Stimulated activated CD8-positive, alpha-beta memory T cell treated with anti-CD3 and anti-CD28 coated beads, Interleukin-15, amount 100 ng/mL, for 48 hours (primary cell): ENCODE results near the gene TTC28.

Source experiments
- DNase-seq, 2 donors: peaks; one replicate each; pipeline ENCODE4 v3.0.0-alpha.2; 2020; ENCODE audit warnings: low read depth in 2 of 2

The TTC28 gene

DNA sequence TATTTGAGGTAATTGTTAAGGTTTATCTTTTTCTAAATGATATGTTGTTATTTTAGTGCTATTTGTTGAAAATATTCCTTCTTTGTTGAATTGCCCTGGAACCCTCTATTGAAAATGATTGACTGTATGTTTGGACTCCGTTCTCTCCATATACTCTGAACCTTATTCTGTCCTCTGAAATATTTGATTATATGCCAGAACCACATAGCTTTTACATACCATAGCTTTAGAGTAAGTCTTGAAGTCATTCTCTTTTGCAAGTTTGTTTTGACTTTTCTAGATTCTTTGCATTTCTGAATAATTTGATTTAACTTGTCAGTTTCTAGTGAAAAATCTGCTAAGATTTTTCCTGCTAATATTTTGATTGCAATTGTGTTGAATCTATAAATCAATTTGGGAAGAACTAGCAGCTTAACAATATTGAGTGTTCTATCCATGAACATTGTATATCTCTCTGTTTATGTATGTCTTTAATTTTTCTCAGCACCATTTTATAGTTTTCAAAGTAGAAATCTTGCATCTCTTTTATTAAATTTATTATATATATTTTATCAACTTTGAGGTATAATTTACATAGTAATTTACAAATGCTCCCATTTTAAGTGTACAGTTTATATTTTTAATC, 708.9 kb downstream of the TTC28 start:
- no peak for DNase-seq

DNA sequence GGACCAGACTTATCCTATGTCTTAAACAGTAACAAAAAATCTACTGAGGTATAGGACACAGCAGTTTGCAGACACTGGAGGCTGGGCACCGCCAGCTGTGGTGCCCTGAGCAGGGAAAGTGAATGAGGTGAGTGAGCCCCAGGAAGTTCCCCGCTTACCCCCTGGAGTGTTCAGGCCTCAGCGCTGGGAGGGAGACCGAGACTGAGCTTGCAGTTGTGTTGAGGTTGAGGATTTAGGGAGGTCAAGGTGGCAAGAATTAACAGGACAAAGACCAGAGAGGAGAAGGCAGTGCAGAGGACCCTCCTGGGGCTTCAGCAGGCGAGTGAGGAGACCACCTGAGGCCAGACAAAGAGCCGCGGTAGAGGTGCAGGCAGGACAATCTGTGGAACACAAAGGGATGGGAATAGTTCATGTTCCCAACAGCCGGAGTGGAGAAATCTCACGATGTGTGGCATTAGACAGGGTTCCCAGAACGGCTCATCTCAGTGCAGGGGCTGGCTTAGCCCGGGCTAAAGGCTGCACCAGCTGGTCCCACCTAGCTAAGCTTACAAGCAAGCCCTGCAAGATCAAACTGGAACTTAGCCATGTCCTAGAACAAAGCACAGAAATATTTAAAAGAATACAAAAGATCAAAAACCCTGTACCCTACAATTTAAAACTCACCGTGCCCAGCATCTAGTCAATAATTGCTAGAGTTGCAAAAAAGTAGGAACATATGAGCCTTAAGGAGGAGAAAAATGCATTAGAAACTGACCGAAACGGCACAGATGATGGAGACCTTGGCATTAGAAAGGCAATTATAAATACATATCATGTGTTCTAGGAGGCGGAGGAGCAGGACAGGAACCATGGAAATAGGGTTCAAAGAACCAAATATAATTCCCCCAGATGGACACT, 713.2 kb downstream of the TTC28 start:
- no peak for DNase-seq

DNA sequence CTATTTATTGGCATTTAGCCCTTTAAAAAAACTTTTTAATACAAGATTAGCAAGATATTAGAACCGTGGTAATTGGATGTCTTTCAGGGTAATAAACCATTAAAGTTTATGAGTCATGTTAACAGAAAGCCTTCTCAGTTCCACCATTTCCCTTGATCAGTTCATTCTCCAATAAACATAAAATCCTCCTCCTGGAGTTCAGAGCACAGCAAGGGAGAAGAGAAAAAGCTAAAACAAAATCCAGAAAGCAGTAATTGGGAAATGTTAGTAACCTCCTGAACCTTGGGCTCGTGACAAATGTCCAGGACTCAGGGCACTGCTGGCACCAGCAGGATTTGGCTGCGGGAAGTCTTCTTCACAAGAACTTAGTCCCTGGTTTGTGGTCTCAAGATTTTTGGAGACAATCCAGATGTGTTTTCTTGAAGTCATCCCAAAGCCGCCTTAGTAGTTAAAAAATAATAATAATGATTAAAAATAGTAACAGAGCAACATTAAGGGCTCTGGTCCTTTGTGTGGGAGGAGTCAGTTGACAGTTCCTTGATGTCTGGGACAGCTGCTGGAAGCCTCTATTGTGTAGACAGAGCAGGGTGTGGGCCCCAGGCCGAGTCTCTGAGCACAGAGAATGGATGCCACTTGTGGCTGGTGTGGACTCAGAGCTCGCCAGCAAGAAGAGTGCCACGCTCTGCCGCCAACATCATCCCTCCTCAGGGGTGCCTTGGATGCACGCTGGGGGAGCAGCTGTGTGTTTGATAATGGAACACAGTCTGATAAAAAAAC, 717.2 kb downstream of the TTC28 start:
- DNase-seq: no peak

DNA sequence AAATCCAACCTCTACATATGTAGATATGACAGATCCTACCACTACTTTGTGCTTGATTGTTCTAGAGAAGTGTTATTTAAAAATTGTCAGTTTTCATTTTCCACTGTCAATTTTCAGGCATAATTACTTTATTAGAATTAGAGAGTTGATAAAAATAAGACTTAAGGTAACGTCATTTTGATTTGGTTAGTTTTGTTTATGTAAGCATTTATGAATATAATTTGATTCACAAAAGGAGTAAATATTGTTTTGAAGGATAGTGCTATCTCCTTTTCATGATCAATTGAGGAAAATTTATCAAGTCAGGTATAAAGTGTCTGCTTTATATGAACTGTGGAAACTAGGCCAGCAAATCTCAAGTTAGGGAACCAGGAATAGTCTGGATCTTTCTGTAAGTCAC, 718.0 kb downstream of the TTC28 start:
- no peak for DNase-seq

DNA sequence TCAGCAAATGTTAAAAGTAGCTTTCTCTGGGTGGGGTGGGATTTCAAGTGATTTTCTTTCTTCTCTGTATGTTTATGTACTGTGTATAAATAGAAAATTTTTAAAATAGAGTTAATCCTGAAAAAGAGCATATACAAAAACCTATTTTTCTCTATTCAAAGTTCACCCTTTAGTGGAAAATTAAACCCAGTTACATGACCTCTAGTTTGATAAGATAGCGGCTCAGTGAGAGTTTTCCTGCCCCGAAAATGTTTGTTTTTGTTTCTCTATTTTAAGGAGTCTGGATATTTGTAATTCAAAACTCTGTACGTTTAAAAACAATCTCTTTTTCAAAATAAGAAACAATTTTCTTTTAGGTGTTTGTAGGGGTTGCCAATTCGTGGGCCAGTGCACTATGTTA, 718.5 kb downstream of the TTC28 start:
- DNase-seq: no peak

DNA sequence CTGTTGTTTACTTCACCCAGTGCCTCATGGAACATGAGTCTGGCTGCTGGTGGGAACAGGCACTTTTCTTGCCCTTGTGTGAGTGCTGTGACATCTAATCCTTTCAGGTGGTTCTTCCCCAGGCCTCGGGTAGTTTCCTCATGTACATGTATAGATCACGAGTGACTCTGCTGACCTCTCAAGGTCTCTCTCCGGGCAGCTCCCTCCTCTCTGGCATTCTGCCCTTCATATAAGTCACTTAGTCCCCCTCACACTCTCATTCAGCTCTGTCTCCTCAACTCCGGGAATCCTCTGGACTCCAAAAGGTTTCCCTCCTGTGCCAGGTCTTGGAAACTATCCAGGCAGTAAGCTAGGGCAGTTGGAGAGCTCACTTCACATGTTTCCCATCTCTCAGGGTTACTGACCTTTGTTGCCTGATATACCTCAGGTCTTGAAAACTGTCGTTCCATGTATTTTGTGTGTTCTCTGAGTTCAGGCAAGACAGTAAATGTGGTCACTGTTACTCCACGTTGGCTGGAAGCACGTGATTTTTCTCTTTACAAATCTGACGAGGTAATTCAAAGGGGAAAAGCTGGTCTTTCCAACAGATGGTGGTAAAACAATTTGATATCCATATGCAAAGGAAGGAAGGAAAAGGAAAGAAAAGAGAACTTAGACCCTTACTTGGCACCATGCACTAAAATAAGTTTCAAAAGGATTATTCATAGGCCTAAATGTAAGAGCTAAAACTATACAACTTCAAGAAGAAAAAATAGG, 720.1 kb downstream of the TTC28 start:
- DNase-seq: no peak

DNA sequence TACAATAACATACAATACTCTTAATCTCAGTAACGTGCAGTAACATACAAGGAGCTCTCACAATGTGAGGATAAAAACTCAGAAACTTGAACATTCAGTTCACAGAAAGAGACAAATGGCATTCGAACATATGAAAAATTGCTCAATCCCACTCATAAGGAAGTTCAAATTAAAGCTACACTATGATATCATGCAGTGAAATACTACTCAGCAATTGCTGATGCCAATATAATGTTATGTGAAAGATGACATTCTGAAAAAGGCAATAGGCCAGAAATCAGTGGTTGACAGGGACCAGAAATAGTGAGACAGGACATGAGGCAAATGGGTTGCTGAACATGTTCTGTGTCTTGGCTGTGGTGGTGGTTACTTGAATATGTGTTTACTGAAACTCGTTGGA, 726.9 kb downstream of the TTC28 start:
- no peak for DNase-seq

DNA sequence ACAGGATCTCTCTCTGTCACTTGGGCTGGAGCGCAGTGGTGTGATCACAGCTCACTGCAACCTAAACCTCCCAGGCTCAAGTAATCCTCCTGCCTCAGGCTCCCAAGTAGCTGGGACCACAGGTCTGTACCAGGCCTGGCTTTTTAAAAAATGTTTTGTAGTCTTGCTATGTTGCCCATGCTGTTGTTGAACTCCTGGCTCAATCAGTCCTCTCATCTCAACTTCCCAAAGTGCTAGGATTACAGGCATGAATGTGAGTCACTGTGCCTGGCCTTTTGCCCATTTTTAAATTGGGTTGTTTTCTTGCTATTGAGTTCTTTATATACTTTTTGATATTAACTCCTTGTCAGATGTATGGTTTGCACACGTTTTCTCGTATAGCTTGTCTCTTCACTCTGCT, 727.5 kb downstream of the TTC28 start:
- no peak for DNase-seq

DNA sequence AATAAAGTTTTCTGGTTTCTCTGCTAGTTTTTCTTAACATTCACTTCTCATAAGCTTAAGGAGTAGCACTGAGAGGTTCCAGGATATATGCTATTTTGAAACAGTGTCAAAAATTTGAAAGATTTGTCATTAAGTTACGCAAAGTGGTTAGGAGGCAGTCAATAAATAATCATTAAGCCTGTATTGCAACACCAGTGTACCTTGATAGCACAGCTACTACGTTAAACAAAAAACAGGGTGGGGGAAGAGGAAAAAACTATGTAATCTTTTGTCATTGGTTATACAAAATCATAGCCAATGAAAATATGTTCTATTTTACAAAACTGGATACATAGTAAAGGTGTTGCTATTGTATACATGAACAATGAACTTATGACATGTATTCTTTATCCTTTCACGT, 730.2 kb downstream of the TTC28 start:
- DNase-seq: no peak

DNA sequence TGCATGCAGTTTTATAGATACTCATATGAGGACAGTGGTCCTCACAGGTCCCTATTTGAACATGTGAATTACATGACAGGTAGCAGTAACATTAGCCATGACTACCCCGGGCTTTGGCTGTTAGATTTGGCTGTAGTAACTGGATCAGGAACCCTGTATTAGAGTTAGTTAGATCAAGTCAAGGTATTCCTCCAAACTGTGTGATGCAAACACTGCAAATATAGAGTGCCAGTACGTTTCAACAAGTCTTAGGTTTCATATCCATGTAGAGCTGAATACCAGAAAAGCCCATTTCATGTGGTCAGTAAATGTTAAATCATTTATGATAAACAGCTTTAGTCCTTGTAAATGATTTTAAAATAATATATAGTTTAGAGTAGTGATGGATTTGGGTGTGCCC, 731.1 kb downstream of the TTC28 start:
- no peak for DNase-seq

DNA sequence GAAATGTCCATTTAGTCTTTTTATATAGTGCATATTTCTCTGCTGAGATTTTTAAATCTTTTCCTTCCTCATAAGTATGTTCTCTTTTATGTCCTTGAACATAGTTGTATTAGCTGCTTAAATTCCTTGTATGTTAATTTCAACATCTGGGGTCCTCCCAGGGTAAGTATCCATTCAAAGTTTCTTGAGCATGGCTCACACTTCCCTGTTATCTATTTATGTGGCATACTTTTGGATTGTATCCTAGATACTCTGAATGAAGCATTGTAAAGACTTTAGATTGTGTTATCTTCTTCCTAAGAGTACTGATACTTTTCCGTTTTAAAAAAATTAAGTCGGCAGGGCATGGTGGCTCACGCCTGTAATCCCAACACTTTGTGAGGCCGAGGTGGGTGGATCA, 732.2 kb downstream of the TTC28 start:
- no peak for DNase-seq

DNA sequence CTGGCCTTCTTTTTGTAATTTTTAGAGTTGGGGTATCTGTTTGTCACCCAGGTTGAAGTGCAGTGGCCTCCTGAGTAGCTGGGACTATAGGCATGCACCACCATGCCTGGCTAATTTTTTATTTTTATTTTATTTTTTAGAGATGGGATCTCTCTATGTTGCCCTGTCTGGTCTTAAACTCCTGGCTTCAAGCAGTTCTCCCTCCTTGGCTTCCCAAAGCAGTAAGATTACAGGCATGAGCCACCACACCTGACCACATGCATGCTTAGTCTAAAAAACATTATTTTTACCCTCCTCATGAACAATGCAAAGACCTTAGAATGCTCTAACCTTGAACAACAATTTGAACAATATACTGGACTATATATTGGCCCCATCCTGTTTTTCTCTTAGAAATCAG, 738.5 kb downstream of the TTC28 start:
- DNase-seq: no peak

DNA sequence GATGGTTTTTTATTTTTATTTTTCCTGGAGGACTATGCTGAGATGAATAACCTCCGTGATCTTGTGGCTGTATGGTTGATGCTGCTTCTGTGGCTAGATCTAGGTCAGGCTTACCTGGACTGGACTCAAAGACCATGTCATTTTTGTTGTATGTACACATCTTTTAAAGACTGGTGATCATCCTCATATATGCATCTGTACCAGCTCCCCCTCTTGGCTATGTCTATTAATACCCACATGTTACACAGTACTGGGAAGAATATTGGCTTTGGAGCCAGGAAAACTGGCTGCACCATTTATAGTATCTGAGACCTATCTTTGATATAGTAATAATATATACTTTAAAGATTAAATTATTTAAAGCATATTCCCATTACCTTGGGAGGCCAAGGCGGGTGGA, 742.2 kb downstream of the TTC28 start:
- DNase-seq: no peak

DNA sequence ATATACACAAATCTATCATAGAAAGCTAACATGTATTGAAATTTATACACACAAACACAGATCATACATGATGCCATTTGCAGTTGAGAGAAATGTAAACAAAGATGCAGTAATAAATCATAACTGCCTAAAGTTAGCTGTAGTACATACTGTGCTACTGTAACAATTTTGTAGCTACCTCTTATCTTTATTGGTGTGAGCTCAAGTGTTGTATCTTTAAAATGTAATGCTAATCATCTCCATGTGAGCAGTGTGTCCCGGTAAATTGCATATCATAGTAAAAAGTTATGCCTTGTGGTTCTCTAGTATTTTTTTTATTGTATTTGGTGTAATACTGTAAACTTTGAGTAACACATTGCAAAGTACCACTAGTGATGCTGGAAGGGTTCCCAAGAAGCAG, 743.7 kb downstream of the TTC28 start:
- no peak for DNase-seq

DNA sequence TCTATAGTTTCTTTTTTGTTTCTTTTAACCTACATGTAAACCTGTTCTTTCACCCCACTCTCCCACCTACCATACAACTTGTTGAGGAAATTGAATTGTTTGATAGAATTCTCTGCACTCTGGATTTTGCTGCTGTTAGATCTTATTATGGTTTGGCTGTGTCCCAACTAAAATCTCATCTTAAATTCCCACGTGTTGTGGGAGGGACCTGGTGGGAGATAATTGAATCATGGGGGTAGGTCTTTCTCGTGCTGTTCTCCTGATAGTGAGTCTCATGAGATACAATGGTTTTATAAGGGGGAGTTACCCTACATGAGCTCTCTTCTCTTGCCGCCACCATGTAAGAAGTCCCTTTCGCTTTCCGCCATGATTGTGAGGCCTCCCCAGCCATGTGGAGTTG, 745.6 kb downstream of the TTC28 start:
- DNase-seq: no peak

DNA sequence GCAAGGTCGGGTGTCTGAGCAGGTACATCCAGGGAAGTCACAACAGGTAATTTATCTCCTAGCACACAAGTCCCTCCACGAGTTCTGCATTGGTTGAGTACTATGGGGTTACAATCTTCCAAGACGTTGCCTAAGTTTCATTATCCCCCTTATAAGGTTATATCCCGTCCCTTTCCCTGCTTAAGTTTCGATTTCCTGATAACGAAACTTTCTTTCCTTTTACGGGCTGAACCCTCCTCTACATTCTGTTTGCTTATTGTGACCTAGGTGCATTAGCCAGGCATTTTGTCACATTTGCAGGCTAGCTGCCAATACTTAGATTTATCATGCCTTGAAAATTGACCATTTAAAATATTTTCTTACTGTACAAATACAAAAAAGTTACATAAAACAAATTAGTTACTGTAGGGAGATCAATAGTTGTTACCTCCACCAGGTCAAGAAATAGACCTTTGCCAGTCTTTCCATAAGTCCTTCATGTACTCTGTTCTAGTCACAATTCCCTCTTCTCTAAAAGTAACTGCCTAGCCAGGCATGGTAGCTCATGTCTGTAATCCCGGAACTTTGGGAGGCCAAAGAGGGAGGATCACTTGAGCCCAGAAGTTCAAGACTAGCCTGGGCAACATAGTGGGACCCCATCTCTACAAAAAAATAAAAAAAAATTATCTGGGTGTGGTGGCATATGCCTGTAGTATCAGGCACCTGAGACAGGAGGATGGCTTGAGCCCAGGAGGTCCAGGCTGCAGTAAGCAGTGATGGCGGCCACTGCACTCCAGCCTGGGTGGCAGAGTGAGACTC, 746.3 kb downstream of the TTC28 start:
- DNase-seq: no peak

DNA sequence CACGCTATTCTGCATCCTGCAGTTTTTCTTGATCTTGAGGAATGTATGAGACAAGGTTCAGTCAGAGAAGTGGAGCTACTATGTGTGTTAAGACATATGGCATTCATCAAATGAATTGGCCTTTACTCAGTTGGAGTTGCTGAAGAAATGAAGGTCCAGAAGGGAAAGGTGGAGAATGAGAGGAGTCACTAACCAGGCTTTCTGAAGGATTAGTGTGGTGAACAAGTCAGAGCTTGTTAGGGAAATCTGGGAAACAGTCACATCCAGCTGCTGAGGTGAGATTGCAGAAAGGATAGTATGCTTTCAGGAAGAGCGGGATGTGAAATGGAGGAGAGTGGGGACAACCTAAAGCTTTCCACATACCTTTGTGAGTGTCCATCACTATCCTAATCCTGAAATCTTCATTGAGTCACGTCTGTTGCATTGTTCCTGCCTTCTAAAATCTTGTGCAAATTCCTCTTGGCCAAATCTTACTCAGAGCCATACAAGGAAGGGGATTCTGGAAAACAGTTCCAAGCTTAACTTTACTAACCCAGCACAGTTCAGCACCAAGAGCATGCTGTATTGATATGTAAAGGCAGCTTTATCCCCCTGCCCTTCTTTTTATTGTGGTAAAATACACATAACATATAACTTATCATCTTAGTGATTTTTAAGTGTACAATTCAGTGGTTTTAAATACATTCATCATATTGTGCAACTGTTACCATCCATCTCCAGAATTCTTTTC, 749.1 kb downstream of the TTC28 start:
- DNase-seq: no peak
